CD4-positive, alpha-beta T cell treated with Interleukin-15 for 4 hours (primary cell): Measurements from ENCODE around the gene IRF8.
"Not testable (repeated sequence)": the region's sequence is repeated elsewhere in the genome, so short reads cannot be mapped to it uniquely, and the experiment has no call there.

Source experiments
- DNase-seq: peaks from one replicate; pipeline ENCODE4 v3.0.0-alpha.2; 2020; ENCODE audit warnings: low spot score

Gene IRF8, protein sequence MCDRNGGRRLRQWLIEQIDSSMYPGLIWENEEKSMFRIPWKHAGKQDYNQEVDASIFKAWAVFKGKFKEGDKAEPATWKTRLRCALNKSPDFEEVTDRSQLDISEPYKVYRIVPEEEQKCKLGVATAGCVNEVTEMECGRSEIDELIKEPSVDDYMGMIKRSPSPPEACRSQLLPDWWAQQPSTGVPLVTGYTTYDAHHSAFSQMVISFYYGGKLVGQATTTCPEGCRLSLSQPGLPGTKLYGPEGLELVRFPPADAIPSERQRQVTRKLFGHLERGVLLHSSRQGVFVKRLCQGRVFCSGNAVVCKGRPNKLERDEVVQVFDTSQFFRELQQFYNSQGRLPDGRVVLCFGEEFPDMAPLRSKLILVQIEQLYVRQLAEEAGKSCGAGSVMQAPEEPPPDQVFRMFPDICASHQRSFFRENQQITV

DNA sequence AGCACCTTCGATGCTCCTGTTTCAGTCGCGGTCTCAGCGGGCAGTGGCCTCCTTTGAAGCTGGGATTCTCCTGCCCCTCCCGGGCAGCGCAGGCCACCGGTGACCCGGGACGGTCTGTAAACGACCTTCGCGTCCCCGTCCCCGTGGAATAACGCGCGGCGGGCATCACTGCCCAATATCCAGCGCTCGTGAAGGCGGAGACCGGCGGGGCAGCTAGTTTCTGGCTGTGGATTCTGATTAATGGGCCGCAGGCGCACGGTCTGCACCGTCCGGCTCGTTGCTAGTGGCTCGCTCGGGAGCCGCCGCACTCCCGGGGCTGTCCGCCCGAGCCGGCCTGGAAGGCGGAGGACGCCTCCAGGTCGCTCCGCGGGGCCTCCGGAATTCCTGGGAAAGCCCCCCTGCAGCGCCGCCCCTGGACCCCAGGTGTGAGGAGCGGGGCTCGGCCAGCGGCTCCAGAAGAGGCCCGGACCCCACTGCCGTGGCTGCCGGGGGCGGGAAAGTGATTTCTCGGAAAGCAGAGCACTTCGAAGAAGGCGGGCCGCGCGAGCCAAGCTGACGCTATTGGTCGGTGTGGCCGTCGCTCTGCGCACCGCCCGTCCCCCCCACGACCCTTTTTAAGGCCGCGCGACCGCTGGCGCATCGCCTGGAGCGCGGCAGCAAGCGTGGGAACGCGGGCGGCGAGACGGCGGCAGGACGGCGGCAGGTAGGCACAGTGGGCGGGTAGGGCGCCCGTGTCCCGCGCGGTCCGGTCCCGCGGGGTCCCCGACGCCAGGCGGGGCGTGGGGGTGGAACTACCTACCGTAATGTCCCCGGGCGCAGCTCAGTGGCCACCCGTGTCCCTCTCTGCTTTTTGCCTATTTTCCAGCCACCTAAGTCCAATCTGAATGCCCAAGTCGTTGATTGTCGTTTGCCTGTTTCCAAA lies at the start of gene IRF8:
TSS of gene IRF8 (plus strand) at position 642 of the 922 bp plus-strand sequence. CDS start 3,854 bp downstream, outside the sequence.
- DNase-seq: peak; percentile 69

DNA sequence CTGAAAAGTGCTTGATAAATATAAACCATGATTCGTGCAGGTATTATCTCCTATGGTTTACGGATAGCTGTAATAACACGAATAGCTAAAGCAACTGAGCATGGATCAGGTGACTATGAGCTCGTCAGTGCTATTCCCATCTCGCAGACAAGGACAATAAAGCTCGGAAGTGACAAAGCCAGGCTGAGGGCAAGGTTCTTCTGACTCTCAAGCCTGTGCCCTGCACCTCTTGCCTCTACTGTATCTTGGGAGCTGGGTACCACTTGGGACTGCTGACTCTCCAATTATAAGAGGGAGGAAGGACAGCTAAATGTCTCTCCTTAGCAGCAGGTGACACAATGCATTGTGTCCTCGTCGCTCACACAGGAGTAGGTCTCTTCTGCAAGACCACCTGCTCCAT lies 49.6 kb upstream of the IRF8 start:
- DNase-seq: no peak

DNA sequence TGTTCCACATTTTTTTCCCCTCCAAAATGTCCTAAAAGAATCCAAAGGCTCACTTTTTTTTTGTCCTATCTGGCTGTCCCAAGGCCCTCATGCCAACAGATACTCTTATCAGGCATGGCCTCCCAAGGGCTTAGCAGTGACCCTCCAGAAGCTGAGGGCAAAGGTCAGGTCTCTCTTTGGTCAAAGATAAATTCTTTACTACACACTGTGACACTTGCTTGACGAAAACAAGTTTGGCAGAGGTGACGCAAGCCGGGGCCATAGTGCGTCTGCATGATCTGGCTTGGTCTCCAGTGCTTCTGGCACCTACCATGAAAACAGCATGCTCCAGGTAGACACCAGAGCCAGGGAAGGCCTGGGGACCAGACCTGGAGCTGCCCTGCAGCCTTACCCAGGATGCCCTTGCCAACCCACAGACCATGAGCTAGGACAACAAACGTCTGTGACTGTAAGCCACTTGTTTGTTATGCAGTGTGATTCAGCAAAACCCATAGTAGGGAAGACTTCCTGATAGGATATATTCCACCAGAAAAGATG lies 48.5 kb upstream of the IRF8 start:
- no peak for DNase-seq

DNA sequence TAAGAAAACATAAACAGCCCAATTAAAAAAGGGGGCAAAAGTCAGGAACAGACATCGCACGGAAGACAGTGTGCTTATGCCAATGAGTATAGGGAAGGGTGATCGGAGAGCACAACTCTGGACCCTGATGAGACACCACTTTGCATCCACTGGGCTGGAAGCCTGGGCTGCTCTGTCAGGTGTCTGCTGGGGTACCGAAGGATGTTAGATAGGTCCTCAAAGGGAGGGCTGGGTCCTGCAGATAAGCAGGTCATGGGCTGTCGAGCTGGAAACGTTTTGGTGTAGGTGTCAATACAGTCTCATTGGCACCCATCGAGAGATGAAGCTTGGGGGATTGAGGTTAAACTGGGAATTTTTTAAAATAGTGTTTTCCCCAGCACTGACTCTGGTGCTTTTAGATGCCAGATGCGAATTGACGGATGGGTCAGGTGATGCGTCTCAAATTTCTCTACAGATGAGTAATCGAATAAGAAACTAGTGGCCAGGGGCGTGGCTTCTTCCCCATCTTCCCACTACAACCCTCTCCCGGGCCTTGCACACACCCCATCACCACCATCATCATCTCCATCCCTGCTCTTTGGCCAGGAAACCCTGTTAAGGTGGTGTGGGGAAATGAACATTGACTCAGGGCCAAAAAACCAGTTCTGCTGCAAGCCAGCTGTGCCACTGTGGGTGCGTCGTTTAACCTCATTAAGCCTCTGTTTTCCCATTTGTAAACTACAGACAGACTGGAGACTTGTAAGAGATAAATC lies 47.8 kb upstream of the IRF8 start:
- no peak for DNase-seq

DNA sequence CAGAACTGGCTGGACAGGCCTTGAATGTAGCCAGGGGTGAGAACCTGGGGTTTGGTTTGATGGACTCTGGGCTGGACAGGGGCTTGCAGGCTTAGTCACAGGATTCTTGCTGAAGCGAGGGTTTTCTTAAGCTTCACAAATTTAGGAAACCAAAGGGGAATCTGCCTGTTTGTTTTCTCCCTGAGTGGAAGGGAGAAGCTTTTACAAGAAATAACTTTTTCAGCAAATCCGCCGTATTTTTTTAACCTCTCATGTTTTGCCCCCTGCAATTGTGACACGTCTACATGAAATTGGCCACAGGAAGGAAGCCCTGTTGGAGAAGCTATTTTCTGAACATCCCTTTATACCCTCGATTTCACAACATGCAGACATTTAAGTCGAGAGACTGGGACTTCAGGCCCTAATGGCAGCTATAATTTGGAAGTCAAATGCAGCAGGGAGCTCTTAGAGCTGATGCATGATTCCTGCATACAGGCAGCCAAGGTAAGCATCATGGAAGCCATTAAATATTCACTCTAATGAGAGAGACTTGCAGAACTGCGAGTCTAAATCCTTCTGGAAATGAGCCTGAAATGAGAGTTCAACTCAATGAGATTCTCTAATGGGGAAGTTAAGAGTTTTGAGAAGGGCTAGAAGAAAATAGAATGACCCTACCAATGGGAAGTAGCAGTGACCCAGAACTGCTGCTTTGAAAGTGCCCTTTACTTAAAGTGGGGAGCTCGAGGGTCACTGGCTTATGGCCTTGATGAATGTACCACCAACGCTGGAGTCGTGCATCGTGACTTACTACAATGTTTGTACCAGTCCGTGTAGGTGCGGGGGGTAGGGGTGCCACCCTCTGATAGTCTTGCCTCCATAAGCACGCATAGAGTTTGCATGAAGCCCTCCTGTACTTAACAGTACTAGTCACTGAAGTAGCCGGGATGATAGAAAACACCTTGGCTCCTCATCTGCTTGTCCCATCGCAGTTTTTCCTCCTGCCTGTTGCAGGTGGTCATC lies 45.1 kb upstream of the IRF8 start:
- DNase-seq: no peak

GRCh38 chr16:85854935-85855334 lies 44.0 kb upstream of the IRF8 start:
- DNase-seq: no peak

DNA sequence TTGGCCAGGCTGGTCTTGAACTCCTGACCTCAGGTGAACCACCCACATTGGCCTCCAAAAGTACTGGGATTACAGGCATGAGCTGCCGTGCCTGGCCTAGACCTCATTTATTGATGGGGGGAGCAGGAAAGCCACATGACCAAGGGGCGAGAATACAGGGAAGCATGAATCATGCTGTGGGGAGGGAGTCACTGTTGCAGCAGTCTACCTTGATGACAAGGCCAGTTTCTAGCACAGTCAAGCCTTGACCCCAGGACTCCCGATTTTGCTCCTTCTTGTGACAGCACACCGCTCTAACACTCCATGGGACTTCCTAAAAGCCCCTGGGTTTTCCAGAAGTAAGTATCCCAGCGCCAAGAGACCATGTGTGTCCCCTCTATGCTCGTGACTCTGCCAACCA lies 42.9 kb upstream of the IRF8 start:
- no peak for DNase-seq

DNA sequence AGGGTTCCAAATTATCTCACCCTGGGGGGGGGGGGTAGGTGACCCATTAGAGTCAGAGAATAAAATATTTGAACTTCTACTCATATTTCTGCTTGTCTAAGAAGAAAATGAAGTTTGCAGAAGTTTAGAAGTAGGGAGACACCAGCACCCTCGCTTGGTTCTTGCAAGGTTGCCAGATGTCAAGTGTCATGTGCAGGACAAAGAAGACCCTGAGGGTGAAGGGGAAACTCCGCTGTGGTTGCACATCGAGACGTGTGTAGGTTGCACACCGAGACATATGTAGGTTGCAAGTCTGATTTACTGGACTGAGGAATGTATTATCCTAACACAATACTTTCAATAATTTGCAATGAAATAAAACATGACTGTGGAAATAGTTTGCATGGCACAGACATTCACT lies 42.4 kb upstream of the IRF8 start:
- no peak for DNase-seq

DNA sequence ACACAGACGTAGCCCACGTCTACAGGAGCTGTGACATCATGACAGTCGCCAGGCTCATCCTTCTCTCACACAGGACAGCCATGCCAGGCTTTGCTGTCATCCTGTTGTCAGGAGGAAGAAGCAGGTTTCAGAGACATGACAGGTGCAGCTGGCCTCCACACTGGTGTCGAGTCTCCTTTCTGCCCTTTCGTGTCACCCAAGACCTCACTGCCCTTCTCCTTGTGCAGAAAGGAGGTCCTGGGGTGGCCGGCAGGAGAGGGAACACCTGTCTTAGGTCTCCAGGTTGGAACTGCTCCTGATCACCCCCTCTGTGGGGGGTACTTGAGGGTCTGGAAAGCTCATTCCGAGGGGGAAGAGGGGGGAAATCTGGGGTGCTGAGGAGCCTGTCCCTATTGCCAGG lies 41.6 kb upstream of the IRF8 start:
- no peak for DNase-seq

- not testable (repeated sequence) for DNase-seq
Observed at GRCh38 chr16:85858571-85858970, 40.4 kb upstream of the IRF8 start.

GRCh38 chr16:85858984-85859817 lies 39.8 kb upstream of the IRF8 start:
- DNase-seq: no peak

DNA sequence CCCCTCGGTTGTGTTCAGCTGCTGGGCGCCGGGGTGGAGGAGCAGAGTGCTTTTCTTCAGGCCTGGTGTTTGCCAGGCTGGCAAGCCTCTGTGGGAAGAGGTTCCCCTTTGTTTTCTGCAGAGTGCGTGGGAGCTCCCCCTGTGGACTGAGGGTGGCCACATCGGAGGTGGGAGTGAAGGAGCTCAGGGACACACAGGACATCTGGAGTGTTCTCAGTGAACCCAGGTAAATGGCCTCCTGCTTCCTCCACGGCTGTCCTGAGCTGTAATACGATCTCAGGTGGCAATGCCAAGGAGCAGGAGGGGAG lies 39.2 kb upstream of the IRF8 start:
- DNase-seq: no peak

- DNase-seq: no peak
Observed at GRCh38 chr16:85860413-85861094, 38.4 kb upstream of the IRF8 start.

DNA sequence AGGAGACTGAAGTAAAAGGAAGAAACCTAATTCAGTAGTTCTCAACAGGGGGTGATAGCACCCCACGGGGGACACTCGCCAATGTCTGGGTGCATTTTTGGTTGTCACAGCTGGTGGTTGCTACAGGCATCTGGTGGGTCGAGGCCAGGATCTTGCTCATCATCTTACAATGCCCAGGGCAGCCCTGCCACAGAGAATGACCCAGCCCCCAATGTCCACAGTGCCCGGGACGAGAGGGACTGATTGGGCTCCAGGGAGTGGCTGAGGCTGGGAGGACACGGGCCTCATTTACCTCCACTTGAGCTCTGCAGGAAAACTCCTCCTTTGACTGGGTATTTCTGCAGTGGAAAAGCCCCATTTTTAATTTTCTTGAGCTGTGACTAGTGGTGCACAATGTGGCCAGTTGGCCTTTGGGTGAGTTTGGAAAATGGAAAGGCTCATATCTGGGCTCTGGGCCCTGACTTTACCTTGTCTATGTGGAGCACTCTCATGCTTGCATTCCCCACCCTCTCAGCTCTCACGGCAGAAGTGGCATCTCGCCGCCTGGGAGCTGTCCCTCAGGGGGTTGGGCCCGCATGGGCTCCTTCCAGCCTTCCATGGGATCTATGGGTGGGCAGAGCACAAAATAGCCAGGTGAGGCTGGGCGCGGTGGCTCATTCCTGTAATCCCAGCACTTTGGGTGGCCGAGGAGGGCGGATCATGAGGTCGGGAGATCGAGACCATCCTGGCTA lies 37.7 kb upstream of the IRF8 start:
- DNase-seq: no peak

- no peak for DNase-seq
Observed at GRCh38 chr16:85862476-85863383, 36.2 kb upstream of the IRF8 start.

- DNase-seq: no peak
Observed at GRCh38 chr16:85863384-85863774, 35.6 kb upstream of the IRF8 start.

- DNase-seq: no peak
Observed at GRCh38 chr16:85864965-85865364, 34.0 kb upstream of the IRF8 start.

GRCh38 chr16:85867189-85867588 lies 31.8 kb upstream of the IRF8 start:
- no peak for DNase-seq
